Upper lobe of left lung (tissue), 6 donors: ENCODE data around the gene FBXL19. TPM values are rescaled to one million over a fixed set of nuclear protein-coding genes. Genes with fewer than 3 reads are reported as not detected.

ENCODE experiments used
- ATAC-seq, 2 donors: fragments of 200-7000 bp; cut with Tn5 transposase; one replicate each; pipeline ENCODE4 v1.9.1; 2022; ENCODE audit warnings: mild to moderate bottlenecking in 2 of 2, moderate library complexity in 2 of 2; ENCODE audit not compliant: low FRiP score in 2 of 2
- DNase-seq, 2 donors: peaks; one replicate each; pipeline ENCODE4 v3.0.0-alpha.2; 2019 to 2020
- H3K27ac ChIP-seq, 4 donors: fragments of 200-600 bp; sonication (generic); one replicate each; pipeline ENCODE4 v1.5.1; 2016 to 2019
- H3K27me3 ChIP-seq, 4 donors: fragments of 200-600 bp; sonication (generic); one replicate each; pipeline ENCODE4 v1.5.1; 2017 to 2019
- H3K36me3 ChIP-seq, 4 donors: fragments of 200-600 bp; sonication (generic); one replicate each; pipeline ENCODE4 v1.5.1; 2016 to 2019
- H3K4me1 ChIP-seq, 4 donors: fragments of 200-600 bp; sonication (generic); one replicate each; pipeline ENCODE4 v1.5.1; 2018 to 2019
- H3K4me3 ChIP-seq, 4 donors: fragments of 200-600 bp; sonication (generic); one replicate each; pipeline ENCODE4 v1.5.1; 2017 to 2019; ENCODE audit warnings: mild to moderate bottlenecking in 2 of 4, moderate library complexity in 1 of 4
- H3K9me3 ChIP-seq, 4 donors: fragments of 200-600 bp; sonication (generic); one replicate each; pipeline ENCODE4 v1.5.1; 2018 to 2019
- EP300 ChIP-seq, 4 donors: sonication (generic); formaldehyde crosslinking; IDR thresholded peaks; one replicate each; pipeline ENCODE4 v1.5.1; 2017; ENCODE audit warnings: antibody characterized with exemption in 4 of 4, control low read depth in 2 of 4
- POLR2A ChIP-seq, 4 donors: fragments of 450-650 bp; IDR thresholded peaks; one replicate each; pipeline ENCODE4 v1.5.1; 2016 to 2017; ENCODE audit warnings: antibody characterized with exemption in 4 of 4, mild to moderate bottlenecking in 2 of 4
- POLR2AphosphoS5 ChIP-seq, 2 donors: sonication (generic); formaldehyde crosslinking; IDR thresholded peaks; one replicate each; pipeline ENCODE4 v1.5.1; 2017; ENCODE audit warnings: antibody characterized with exemption in 2 of 2
- WGBS, 2 donors: methylation state at CpG; one replicate each; pipeline ENCODE4 v1.1.5; 2017 to 2018; 5-methylcytosine and 5-hydroxymethylcytosine counted together
- total RNA-seq, 6 donors: library from RNA; depleted of rRNA in 4 of 6; stranded (reverse); fragments of >200 nt in 4 of 6; gene quantifications; one replicate each; pipeline versions ENCODE4 v1.1.0 to v1.2.1, GENCODE V29; 2016 to 2021
- TF ChIP-seq, protein P1 (sequence below), 6 experiments: fragments of 450-650 bp in 4 of 6; fragments of 200-600 bp in 2 of 6; sonication (generic) in 2 of 6; IDR thresholded peaks; one replicate each; pipeline ENCODE4 v1.5.1; 2016 to 2019; ENCODE audit warnings: antibody characterized with exemption in 6 of 6
- donor health status: DM: no; HTN: no; CAD: no; lungs with moderate emphysema.
- donor health status: DM: no; HTN: yes; CAD: no; lungs with severe emphysema.

FBXL19 gene, protein sequence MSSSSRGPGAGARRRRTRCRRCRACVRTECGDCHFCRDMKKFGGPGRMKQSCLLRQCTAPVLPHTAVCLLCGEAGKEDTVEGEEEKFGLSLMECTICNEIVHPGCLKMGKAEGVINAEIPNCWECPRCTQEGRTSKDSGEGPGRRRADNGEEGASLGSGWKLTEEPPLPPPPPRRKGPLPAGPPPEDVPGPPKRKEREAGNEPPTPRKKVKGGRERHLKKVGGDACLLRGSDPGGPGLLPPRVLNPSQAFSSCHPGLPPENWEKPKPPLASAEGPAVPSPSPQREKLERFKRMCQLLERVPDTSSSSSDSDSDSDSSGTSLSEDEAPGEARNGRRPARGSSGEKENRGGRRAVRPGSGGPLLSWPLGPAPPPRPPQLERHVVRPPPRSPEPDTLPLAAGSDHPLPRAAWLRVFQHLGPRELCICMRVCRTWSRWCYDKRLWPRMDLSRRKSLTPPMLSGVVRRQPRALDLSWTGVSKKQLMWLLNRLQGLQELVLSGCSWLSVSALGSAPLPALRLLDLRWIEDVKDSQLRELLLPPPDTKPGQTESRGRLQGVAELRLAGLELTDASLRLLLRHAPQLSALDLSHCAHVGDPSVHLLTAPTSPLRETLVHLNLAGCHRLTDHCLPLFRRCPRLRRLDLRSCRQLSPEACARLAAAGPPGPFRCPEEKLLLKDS
- 10 to 100 TPM in 4 of 6 donors, 1 to 10 TPM in 2; 7.3 to 40.9 (median 15.5) TPM for total RNA-seq

DNA sequence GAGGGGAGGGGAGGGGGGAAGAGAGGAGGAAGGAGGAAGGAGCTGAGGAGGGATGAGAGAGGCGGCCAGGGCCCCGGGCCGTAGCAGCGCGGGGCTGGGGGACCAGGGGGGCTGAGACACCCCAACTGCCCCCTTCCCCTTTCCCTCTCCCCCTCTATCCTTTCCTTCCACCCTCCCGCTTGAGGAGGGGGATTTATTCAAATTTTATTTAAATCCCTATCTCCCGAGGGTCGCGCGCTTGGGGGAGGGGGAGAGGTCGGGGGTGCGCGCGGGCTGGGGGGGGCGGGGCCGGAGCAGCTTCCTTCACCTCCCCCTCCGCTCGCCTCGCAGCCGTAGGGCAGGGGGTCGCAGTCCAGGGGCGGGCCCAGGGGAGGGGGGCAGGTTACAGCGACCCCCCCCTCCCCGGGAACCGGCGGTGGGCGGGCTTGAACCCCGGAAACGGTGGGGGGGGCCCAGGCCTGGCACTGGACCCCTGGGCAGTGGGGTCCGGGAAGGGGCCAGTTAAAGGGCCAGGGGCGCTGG, at the start of gene FBXL19:
TSS of gene FBXL19 (plus strand) at position 19 of the 522 bp plus-strand sequence. CDS start 2,183 bp downstream, outside the sequence.
- H3K27me3 ChIP-seq, result no peaks in the 10 kb centered on the region
- peak in 1 of 2 donors; percentile 90 for DNase-seq
- H3K9me3 ChIP-seq, result no peaks in the 10 kb centered on the region
- H3K4me1 ChIP-seq, result peaks cover 11 to 35% (median 17%) of the 10 kb centered on the region in 4 donors
- peaks cover 0 to 19% (median 8%) of the 10 kb centered on the region in 4 donors for H3K36me3 ChIP-seq
- TF ChIP-seq POLR2A (IDR thresholded peaks at IDR 0.05) (no peak), EP300 (IDR thresholded peaks at IDR 0.05) (no peak), POLR2AphosphoS5 (IDR thresholded peaks at IDR 0.05) (no peak)
- TF ChIP-seq, protein P1, sequence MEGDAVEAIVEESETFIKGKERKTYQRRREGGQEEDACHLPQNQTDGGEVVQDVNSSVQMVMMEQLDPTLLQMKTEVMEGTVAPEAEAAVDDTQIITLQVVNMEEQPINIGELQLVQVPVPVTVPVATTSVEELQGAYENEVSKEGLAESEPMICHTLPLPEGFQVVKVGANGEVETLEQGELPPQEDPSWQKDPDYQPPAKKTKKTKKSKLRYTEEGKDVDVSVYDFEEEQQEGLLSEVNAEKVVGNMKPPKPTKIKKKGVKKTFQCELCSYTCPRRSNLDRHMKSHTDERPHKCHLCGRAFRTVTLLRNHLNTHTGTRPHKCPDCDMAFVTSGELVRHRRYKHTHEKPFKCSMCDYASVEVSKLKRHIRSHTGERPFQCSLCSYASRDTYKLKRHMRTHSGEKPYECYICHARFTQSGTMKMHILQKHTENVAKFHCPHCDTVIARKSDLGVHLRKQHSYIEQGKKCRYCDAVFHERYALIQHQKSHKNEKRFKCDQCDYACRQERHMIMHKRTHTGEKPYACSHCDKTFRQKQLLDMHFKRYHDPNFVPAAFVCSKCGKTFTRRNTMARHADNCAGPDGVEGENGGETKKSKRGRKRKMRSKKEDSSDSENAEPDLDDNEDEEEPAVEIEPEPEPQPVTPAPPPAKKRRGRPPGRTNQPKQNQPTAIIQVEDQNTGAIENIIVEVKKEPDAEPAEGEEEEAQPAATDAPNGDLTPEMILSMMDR (IDR thresholded peaks at IDR 0.05), result no peak
- H3K27ac ChIP-seq, result peak within 1 kb of the TSS; percentile 89 to 98 (median 96)
- H3K4me3 ChIP-seq, result peak within 1 kb of the TSS; percentile 66 to 82 (median 80)
- WGBS, 2 donors, result 0 to 1% methylated on average over 8 to 15 of the region's 31 CpGs
- no peak for ATAC-seq

DNA sequence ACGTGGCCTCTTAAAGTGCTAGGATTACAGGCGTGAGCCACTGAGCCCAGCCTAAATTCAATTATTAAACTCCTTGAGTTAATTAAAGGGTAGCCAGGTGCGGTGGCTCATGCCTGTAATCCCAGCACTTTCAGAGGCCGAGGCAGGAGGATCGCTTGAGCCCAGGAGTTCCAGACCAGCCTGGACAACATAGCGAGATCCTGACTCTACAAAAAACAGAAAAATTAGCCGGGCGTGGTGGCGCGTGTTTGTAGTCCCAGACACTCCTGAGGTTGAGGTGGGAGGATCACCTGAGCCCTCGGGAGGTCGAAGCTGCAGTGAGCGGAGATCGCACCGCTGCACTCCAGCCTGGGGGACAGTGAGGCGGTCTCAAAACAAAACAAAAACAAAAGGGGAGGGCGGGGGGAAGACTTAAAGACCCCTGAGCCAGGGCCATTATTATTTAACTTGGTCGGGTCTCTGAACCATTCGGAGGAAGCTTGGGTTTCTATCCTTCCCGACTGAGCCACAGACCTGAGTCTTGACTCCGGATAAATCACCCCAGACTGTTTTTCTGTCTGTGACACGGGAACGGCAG, 49.0 kb upstream of the FBXL19 start:
- peaks cover 0 to 5% (median 2%) of the 10 kb centered on the region in 4 donors for H3K36me3 ChIP-seq
- WGBS, 2 donors, result 25 to 30% methylated on average over 21 to 23 of the region's 23 CpGs
- no peaks in the 10 kb centered on the region for H3K27me3 ChIP-seq
- peak overlapping the region; percentile 90 to 93 (median 92) for H3K27ac ChIP-seq
- no peaks in the 10 kb centered on the region for H3K9me3 ChIP-seq
- DNase-seq (no peak), ATAC-seq (no peak)
- H3K4me1 ChIP-seq, result peaks cover 13 to 23% (median 22%) of the 10 kb centered on the region in 4 donors
- H3K4me3 ChIP-seq, result peak overlapping the region; percentile 94 to 99 (median 97)
- TF ChIP-seq EP300 (IDR thresholded peaks at IDR 0.05) (no peak), POLR2A (IDR thresholded peaks at IDR 0.05) (no peak), POLR2AphosphoS5 (IDR thresholded peaks at IDR 0.05) (no peak)
- TF ChIP-seq, protein P1 (IDR thresholded peaks at IDR 0.05), result no peak

DNA sequence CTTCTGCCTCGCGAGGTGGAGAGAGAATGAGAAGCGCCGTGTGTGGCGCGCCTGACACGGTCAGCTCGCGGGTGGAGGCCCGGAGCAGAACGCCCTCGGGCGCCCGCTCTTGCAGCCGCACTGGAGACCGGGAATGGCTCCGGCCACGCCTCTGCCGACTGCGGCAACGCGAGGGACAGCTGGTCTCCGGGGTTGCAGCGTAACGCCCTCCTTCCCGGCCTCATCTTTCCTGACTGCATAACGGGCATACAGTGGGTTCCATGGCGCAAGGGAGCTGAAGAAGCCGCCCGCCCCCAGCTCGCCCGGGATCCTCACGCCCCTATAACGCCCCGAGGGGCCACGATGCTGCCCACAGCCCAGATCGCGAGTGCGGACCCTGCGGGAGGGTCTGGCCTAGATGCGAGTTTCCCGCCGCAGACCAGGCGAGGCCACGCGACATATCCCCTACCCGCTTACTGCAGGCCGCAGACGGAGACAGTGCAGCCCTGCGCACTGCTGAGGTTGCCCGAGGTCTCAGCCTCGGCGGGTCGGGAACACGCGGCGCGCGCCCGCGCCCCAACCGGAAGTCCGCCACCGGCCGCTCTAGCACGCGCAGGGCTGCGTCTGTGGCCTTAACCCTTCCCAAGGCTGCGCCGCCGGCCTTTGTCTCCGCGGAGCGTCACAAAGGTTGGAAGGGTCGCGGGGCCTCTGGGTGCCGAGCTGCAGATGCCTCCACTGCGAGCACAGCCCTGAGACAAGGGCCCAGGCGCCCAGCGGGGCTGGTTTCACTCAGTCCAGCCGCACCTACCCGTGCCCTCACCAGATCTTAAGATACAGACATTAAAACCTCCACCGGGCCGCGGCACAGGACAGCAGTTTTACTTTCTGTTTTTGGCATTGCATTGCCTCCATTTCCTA, 48.3 kb upstream of the FBXL19 start:
- DNase-seq, result peak; percentile 93 to 99
- H3K27me3 ChIP-seq, result no peaks in the 10 kb centered on the region
- 0% methylated on average over 7 to 31 of the region's 85 CpGs for WGBS, 2 donors
- TF ChIP-seq, protein P1 (IDR thresholded peaks at IDR 0.05), result peak in 2 of 6 experiments; percentile 4 to 23
- TF ChIP-seq POLR2A (IDR thresholded peaks at IDR 0.05), result peak in 3 of 4 donors; percentile 75 to 94 (median 81)
- TF ChIP-seq POLR2AphosphoS5 (IDR thresholded peaks at IDR 0.05), result peak; percentile 87 to 90
- peak in 1 of 4 donors; percentile 6 for TF ChIP-seq EP300 (IDR thresholded peaks at IDR 0.05)
- peak; percentile 98 to 99 for ATAC-seq
- no peaks in the 10 kb centered on the region for H3K9me3 ChIP-seq
- H3K36me3 ChIP-seq, result peaks cover 0 to 5% (median 3%) of the 10 kb centered on the region in 4 donors
- peak overlapping the region; percentile 94 to 99 (median 97) for H3K4me3 ChIP-seq
- peaks cover 13 to 23% (median 22%) of the 10 kb centered on the region in 4 donors for H3K4me1 ChIP-seq
- H3K27ac ChIP-seq, result peak overlapping the region; percentile 90 to 93 (median 92)
